ENCODE results near the gene TGFB1I1. TPM values are rescaled to one million over a fixed set of nuclear protein-coding genes. Genes with fewer than 3 reads are reported as not detected.

TGFB1I1 gene
- polyA plus RNA-seq, 1 donor from 2014 or later = 0.38 TPM

GRCh38 chr16:31439519-31439918 is 32.4 kb upstream of the TGFB1I1 start:
- TF ChIP-seq POLR2AphosphoS5 (IDR thresholded peaks at IDR 0.05) (no peak), TAF1 (IDR thresholded peaks at IDR 0.05; ENCODE audit: low read depth) (no peak), EZH2 (IDR thresholded peaks at IDR 0.05; ENCODE audit: borderline replicate concordance, insufficient read depth, low read length, poor library complexity, severe bottlenecking) (no peak), SMC3 (conservative IDR thresholded peaks at IDR 0.05; ENCODE audit: poor library complexity) (no peak), CTCF (IDR thresholded peaks at IDR 0.05; ENCODE audit: poor library complexity, severe bottlenecking) (no peak), EP300 (conservative IDR thresholded peaks at IDR 0.05; ENCODE audit: poor library complexity, severe bottlenecking) (no peak), RAD21 (conservative IDR thresholded peaks at IDR 0.05) (no peak), MXI1 (conservative IDR thresholded peaks at IDR 0.05; ENCODE audit: poor library complexity, severe bottlenecking) (no peak)
- TF ChIP-seq, protein P1, sequence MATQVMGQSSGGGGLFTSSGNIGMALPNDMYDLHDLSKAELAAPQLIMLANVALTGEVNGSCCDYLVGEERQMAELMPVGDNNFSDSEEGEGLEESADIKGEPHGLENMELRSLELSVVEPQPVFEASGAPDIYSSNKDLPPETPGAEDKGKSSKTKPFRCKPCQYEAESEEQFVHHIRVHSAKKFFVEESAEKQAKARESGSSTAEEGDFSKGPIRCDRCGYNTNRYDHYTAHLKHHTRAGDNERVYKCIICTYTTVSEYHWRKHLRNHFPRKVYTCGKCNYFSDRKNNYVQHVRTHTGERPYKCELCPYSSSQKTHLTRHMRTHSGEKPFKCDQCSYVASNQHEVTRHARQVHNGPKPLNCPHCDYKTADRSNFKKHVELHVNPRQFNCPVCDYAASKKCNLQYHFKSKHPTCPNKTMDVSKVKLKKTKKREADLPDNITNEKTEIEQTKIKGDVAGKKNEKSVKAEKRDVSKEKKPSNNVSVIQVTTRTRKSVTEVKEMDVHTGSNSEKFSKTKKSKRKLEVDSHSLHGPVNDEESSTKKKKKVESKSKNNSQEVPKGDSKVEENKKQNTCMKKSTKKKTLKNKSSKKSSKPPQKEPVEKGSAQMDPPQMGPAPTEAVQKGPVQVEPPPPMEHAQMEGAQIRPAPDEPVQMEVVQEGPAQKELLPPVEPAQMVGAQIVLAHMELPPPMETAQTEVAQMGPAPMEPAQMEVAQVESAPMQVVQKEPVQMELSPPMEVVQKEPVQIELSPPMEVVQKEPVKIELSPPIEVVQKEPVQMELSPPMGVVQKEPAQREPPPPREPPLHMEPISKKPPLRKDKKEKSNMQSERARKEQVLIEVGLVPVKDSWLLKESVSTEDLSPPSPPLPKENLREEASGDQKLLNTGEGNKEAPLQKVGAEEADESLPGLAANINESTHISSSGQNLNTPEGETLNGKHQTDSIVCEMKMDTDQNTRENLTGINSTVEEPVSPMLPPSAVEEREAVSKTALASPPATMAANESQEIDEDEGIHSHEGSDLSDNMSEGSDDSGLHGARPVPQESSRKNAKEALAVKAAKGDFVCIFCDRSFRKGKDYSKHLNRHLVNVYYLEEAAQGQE (IDR thresholded peaks at IDR 0.05; ENCODE audit: borderline replicate concordance) = no peak
- Histone ChIP-seq H3K4me2 (ENCODE audit: low read length) (no peak overlapping the region), H3K9me2 (ENCODE audit: insufficient read depth, low read length) (no peaks in the 10 kb centered on the region), H3K9me3 (ENCODE audit: low read length) (no peaks in the 10 kb centered on the region), H3K36me3 (ENCODE audit: insufficient read depth, low read length) (no peaks in the 10 kb centered on the region), H2AFZ (ENCODE audit: low read depth, low read length) (no peak overlapping the region), H3F3A (ENCODE audit: insufficient read depth, low read length, poor library complexity, severe bottlenecking) (no peaks in the 10 kb centered on the region), H3K27me3 (ENCODE audit: insufficient read depth, low read depth, low read length) (no peaks in the 10 kb centered on the region), H3K27ac (ENCODE audit: low read length) (no peak overlapping the region), H4K20me1 (ENCODE audit: insufficient read depth) (no peaks in the 10 kb centered on the region), H3K9ac (ENCODE audit: low read length) (no peak overlapping the region), H3K4me3 (ENCODE audit: low read length) (no peak overlapping the region), H3K79me2 (replicated peaks; ENCODE audit: insufficient read depth, low read length) (no peaks in the 10 kb centered on the region)

DNA sequence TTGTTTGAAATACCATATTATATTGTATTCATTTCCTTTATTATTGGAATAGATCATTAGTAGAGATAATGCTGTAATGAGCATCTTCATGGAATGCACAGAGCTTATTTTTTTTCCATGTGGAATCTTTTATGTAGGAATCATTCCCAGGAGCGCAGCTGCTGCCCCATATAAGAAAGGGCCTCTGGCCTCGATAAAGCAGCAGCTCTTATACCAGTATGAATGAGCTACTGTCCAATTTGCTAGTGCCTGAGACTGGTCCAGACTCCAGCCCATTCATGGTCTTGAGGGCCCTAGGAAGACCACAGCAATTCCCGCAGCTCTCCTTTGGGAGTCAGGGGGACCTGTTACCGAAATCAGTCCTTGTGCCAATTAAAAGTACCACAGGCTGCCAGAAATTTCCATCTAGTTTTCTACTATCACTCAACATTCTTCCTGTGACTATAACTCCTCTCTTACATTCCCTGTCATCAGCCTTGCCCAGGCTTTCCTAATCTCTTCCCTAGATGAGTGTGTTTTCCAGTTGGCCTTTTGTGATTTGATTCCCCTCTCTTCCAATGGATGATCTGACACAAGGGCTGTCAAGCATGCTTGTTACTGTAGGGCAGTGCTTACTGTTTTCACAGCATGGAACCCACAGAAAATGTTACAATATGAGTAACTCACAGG is 31.3 kb upstream of the TGFB1I1 start:
- no peaks in the 10 kb centered on the region for H3K27me3 ChIP-seq (ENCODE audit: insufficient read depth, low read depth, low read length)
- H4K20me1 ChIP-seq (ENCODE audit: insufficient read depth) = no peaks in the 10 kb centered on the region
- H3F3A ChIP-seq (ENCODE audit: insufficient read depth, low read length, poor library complexity, severe bottlenecking) = no peaks in the 10 kb centered on the region
- H3K9ac ChIP-seq (ENCODE audit: low read length) = no peak overlapping the region
- no peaks in the 10 kb centered on the region for H3K36me3 ChIP-seq (ENCODE audit: insufficient read depth, low read length)
- no peak overlapping the region for H3K27ac ChIP-seq (ENCODE audit: low read length)
- H3K79me2 ChIP-seq (replicated peaks; ENCODE audit: insufficient read depth, low read length) = no peaks in the 10 kb centered on the region
- H3K4me3 ChIP-seq (ENCODE audit: low read length) = no peak overlapping the region
- H3K4me2 ChIP-seq (ENCODE audit: low read length) = no peak overlapping the region
- TF ChIP-seq CTCF (IDR thresholded peaks at IDR 0.05; ENCODE audit: poor library complexity, severe bottlenecking) (no peak), EZH2 (IDR thresholded peaks at IDR 0.05; ENCODE audit: borderline replicate concordance, insufficient read depth, low read length, poor library complexity, severe bottlenecking) (no peak), MXI1 (conservative IDR thresholded peaks at IDR 0.05; ENCODE audit: poor library complexity, severe bottlenecking) (no peak), EP300 (conservative IDR thresholded peaks at IDR 0.05; ENCODE audit: poor library complexity, severe bottlenecking) (no peak), POLR2AphosphoS5 (IDR thresholded peaks at IDR 0.05) (no peak), RAD21 (conservative IDR thresholded peaks at IDR 0.05) (no peak), TAF1 (IDR thresholded peaks at IDR 0.05; ENCODE audit: low read depth) (no peak), SMC3 (conservative IDR thresholded peaks at IDR 0.05; ENCODE audit: poor library complexity) (no peak)
- TF ChIP-seq, protein P1 (IDR thresholded peaks at IDR 0.05; ENCODE audit: borderline replicate concordance) = no peak
- H3K9me2 ChIP-seq (ENCODE audit: insufficient read depth, low read length) = no peaks in the 10 kb centered on the region
- H3K9me3 ChIP-seq (ENCODE audit: low read length) = no peaks in the 10 kb centered on the region
- H2AFZ ChIP-seq (ENCODE audit: low read depth, low read length) = no peak overlapping the region
